ENCODE measurements around the gene MYO10. TPM values are rescaled to one million over a fixed set of nuclear protein-coding genes. Genes with fewer than 3 reads are reported as not detected.

The MYO10 gene
- total RNA-seq, 1 experiment from 2014 or later: 89.8 TPM

GRCh38 chr5:16870878-16871277 lies 65.2 kb downstream of the MYO10 start (continued):
- TF ChIP-seq ZNF512 (CRISPR knock-in tag; IDR thresholded peaks at IDR 0.05; ENCODE audit: borderline replicate concordance) (no peak), HMGA2 (CRISPR knock-in tag; IDR thresholded peaks at IDR 0.05) (no peak), FOXJ3 (CRISPR knock-in tag; IDR thresholded peaks at IDR 0.05; ENCODE audit: borderline replicate concordance) (no peak), NFATC4 (CRISPR knock-in tag; IDR thresholded peaks at IDR 0.05) (no peak), JUN (CRISPR knock-in tag; IDR thresholded peaks at IDR 0.05) (no peak)
- TF ChIP-seq, protein P1, sequence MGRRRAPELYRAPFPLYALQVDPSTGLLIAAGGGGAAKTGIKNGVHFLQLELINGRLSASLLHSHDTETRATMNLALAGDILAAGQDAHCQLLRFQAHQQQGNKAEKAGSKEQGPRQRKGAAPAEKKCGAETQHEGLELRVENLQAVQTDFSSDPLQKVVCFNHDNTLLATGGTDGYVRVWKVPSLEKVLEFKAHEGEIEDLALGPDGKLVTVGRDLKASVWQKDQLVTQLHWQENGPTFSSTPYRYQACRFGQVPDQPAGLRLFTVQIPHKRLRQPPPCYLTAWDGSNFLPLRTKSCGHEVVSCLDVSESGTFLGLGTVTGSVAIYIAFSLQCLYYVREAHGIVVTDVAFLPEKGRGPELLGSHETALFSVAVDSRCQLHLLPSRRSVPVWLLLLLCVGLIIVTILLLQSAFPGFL (CRISPR knock-in tag; IDR thresholded peaks at IDR 0.05; ENCODE audit: borderline replicate concordance): no peak

DNA sequence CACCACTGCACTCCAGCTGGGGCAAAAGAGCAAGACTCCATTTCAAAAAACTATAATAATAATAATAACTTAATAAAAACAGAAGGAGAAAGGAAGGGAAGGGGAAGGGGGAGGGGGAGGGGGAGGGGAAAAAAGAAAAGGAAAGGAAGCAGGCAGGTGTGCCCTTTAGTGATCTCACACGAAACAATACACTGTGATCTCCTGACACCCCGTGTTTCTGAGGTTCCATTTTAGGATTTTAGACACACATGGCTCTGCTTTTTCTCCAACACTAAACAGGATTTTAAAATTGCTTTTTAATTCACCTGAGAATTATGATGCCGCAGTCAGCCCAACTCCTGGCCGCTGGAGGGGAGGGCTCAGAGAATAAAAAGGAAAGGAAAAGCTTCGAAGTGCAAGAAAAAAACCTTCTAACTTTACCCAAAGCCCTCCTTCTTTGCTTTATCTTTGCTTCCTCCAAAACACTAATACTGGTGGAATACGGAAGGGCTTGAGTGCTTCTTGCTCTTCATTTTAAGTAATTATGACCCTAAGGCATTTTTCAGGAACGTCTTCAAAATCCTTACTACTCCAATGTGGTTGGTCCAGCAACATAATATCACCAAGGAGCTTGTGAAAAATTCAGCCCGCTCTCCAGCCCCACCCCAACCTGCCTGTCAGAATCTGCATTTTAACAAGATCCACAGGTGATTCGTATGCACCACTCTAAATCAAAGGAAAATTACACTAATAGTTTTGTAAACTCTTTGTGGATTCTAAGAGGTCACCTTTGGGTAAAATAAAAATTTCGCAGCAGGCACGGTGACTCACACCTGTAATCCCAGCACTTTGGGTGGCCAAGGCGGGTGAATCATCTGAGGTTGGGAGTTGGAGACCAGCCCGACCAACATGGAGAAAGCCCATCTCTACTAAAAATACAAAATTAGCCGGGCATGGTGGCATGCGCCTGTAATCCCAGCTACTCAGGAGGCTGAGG lies 66.0 kb downstream of the MYO10 start:
- Mint-ChIP-seq H3K36me3 (peaks cover 34% of the 10 kb centered on the region), H3K4me1 (peaks cover 49% of the 10 kb centered on the region), H3K4me3 (no peak overlapping the region), H3K27ac (no peak overlapping the region), H3K9me3 (peaks cover 30% of the 10 kb centered on the region), H3K27me3 (ENCODE audit: low read depth) (no peaks in the 10 kb centered on the region)
- POLR2A ChIA-PET: no interaction called here
- CTCF ChIA-PET: interaction anchor here (0.6 to 0.8 kb wide), 4 partner anchors 22 to 190 kb away, joined by 3 read pairs; no protein-coding TSS in a partner anchor
- DNase-seq (ENCODE audit: low spot score) (no peak), ATAC-seq (no peak)
- no peak for TF ChIP-seq FOXK1 (CRISPR knock-in tag; IDR thresholded peaks at IDR 0.05)
- TF ChIP-seq, protein P2, sequence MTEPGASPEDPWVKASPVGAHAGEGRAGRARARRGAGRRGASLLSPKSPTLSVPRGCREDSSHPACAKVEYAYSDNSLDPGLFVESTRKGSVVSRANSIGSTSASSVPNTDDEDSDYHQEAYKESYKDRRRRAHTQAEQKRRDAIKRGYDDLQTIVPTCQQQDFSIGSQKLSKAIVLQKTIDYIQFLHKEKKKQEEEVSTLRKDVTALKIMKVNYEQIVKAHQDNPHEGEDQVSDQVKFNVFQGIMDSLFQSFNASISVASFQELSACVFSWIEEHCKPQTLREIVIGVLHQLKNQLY (CRISPR knock-in tag; IDR thresholded peaks at IDR 0.05): no peak
- no peak for TF ChIP-seq FOXP1 (CRISPR knock-in tag; IDR thresholded peaks at IDR 0.05; ENCODE audit: borderline replicate concordance)
- no peak for TF ChIP-seq SMAD3 (CRISPR knock-in tag; IDR thresholded peaks at IDR 0.05; ENCODE audit: borderline replicate concordance)
- TF ChIP-seq CREM (CRISPR knock-in tag; IDR thresholded peaks at IDR 0.05): no peak
- TF ChIP-seq ZNF416 (CRISPR knock-in tag; IDR thresholded peaks at IDR 0.05): no peak
- TF ChIP-seq HMGXB4 (CRISPR knock-in tag; IDR thresholded peaks at IDR 0.05): no peak

DNA sequence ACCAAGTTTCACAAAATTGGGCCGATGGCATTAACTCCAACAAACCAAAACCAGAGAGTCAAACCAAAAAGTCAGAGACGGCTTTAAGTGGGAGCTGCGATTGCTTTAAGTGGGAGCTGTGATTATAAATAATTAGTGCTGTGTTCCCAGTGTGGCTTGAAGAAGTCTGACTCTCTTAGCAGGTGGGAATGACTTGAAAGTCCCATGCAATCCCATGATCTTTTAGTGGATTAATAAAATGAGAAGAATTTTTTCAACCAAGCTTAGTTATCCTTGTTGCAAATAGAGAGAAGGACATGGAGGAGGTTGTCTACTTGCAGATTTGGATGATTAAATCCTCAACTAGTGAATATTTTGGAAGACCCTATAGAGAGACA lies 68.5 kb downstream of the MYO10 start:
- Mint-ChIP-seq H3K4me1 (peaks cover 72% of the 10 kb centered on the region), H3K27ac (no peak overlapping the region), H3K4me3 (no peak overlapping the region), H3K27me3 (ENCODE audit: low read depth) (no peaks in the 10 kb centered on the region), H3K9me3 (peaks cover 9% of the 10 kb centered on the region), H3K36me3 (peaks cover 10% of the 10 kb centered on the region)
- ChIA-PET POLR2A (no interaction called here), CTCF (interaction anchor here (1.6 kb wide), 1 partner anchor 265 kb away, joined by 6 read pairs; no protein-coding TSS in a partner anchor)
- ATAC-seq (no peak), DNase-seq (ENCODE audit: low spot score) (no peak)
- TF ChIP-seq, protein P3, sequence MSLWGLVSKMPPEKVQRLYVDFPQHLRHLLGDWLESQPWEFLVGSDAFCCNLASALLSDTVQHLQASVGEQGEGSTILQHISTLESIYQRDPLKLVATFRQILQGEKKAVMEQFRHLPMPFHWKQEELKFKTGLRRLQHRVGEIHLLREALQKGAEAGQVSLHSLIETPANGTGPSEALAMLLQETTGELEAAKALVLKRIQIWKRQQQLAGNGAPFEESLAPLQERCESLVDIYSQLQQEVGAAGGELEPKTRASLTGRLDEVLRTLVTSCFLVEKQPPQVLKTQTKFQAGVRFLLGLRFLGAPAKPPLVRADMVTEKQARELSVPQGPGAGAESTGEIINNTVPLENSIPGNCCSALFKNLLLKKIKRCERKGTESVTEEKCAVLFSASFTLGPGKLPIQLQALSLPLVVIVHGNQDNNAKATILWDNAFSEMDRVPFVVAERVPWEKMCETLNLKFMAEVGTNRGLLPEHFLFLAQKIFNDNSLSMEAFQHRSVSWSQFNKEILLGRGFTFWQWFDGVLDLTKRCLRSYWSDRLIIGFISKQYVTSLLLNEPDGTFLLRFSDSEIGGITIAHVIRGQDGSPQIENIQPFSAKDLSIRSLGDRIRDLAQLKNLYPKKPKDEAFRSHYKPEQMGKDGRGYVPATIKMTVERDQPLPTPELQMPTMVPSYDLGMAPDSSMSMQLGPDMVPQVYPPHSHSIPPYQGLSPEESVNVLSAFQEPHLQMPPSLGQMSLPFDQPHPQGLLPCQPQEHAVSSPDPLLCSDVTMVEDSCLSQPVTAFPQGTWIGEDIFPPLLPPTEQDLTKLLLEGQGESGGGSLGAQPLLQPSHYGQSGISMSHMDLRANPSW (CRISPR knock-in tag; conservative IDR thresholded peaks at IDR 0.05; ENCODE audit: low read depth): no peak
- TF ChIP-seq, protein P4, sequence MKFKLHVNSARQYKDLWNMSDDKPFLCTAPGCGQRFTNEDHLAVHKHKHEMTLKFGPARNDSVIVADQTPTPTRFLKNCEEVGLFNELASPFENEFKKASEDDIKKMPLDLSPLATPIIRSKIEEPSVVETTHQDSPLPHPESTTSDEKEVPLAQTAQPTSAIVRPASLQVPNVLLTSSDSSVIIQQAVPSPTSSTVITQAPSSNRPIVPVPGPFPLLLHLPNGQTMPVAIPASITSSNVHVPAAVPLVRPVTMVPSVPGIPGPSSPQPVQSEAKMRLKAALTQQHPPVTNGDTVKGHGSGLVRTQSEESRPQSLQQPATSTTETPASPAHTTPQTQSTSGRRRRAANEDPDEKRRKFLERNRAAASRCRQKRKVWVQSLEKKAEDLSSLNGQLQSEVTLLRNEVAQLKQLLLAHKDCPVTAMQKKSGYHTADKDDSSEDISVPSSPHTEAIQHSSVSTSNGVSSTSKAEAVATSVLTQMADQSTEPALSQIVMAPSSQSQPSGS (CRISPR knock-in tag; IDR thresholded peaks at IDR 0.05; ENCODE audit: borderline replicate concordance, low read depth): no peak
- TF ChIP-seq, protein P5, sequence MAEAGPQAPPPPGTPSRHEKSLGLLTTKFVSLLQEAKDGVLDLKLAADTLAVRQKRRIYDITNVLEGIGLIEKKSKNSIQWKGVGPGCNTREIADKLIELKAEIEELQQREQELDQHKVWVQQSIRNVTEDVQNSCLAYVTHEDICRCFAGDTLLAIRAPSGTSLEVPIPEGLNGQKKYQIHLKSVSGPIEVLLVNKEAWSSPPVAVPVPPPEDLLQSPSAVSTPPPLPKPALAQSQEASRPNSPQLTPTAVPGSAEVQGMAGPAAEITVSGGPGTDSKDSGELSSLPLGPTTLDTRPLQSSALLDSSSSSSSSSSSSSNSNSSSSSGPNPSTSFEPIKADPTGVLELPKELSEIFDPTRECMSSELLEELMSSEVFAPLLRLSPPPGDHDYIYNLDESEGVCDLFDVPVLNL (CRISPR knock-in tag; IDR thresholded peaks at IDR 0.05; ENCODE audit: borderline replicate concordance, low read depth): no peak
- TF ChIP-seq CBFB (CRISPR knock-in tag; IDR thresholded peaks at IDR 0.05; ENCODE audit: low read depth) (no peak), FOXJ3 (CRISPR knock-in tag; IDR thresholded peaks at IDR 0.05; ENCODE audit: borderline replicate concordance) (no peak), MYBL2 (CRISPR knock-in tag; IDR thresholded peaks at IDR 0.05) (no peak), ZNF219 (CRISPR knock-in tag; IDR thresholded peaks at IDR 0.05; ENCODE audit: borderline replicate concordance) (no peak), ZNF232 (CRISPR knock-in tag; IDR thresholded peaks at IDR 0.05) (no peak)
